ENCODE data around the gene CA10.

- TF ChIP-seq, protein P1, sequence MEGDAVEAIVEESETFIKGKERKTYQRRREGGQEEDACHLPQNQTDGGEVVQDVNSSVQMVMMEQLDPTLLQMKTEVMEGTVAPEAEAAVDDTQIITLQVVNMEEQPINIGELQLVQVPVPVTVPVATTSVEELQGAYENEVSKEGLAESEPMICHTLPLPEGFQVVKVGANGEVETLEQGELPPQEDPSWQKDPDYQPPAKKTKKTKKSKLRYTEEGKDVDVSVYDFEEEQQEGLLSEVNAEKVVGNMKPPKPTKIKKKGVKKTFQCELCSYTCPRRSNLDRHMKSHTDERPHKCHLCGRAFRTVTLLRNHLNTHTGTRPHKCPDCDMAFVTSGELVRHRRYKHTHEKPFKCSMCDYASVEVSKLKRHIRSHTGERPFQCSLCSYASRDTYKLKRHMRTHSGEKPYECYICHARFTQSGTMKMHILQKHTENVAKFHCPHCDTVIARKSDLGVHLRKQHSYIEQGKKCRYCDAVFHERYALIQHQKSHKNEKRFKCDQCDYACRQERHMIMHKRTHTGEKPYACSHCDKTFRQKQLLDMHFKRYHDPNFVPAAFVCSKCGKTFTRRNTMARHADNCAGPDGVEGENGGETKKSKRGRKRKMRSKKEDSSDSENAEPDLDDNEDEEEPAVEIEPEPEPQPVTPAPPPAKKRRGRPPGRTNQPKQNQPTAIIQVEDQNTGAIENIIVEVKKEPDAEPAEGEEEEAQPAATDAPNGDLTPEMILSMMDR (conservative IDR thresholded peaks at IDR 0.05 in 1 of 2, IDR thresholded peaks at IDR 0.05 in 1 of 2; ENCODE audit: low read depth in 1 of 2, low read length in 2 of 2): no peak
- no peak for TF ChIP-seq EZH2 (IDR thresholded peaks at IDR 0.05; ENCODE audit: low read length, missing control alignments)
Observed at GRCh38 chr17:51761105-51761504, 397.4 kb downstream of the CA10 start.
